HEK293 (cell line): ENCODE results near the gene MMP24OS.
A peak's percentile ranks its signal among the peaks of the same experiment; 100 is the strongest.

Experiments
- CTCF ChIA-PET: fragments of 350-600 bp; formaldehyde crosslinking; extraction: SDS; loops from one replicate; lab custom pipeline; 2021; ENCODE audit warnings: antibody characterized with exemption; lab: Yijun Ruan, JAX
- POLR2A ChIA-PET: fragments of 300-600 bp; formaldehyde crosslinking; extraction: SDS; loops from one replicate; lab custom pipeline; 2020; ENCODE audit warnings: antibody characterized with exemption, inconsistent platforms; lab: Yijun Ruan, JAX
- H3K27ac ChIP-seq: fragments of 200-500 bp; sonication (Bioruptor generic); 2 replicates; pipeline ENCODE4 v1.5.1; 2014; ENCODE audit warnings: low read depth, low read length, control low read depth, inconsistent platforms; ENCODE audit errors: extremely low read depth
- H3K36me3 ChIP-seq, 2 experiments: fragments of 200-500 bp in 1 of 2; sonication (Bioruptor generic) in 1 of 2; 1 replicate in 1 of 2; 2 replicates in 1 of 2; pipeline ENCODE4 v1.5.1; 2014 to 2017; ENCODE audit warnings: inconsistent platforms in 2 of 2, low read length in 2 of 2; ENCODE audit not compliant: control insufficient read depth in 2 of 2, insufficient read depth in 1 of 2
- H3K4me1 ChIP-seq: fragments of 200-500 bp; sonication (Bioruptor generic); 2 replicates; pipeline ENCODE4 v1.5.1; 2014; ENCODE audit warnings: mild to moderate bottlenecking, low read length, inconsistent platforms; ENCODE audit not compliant: control insufficient read depth, insufficient read depth
- H3K4me3 ChIP-seq: 2 replicates; pipeline ENCODE4 v1.5.1; 2011; ENCODE audit warnings: low read depth, mild to moderate bottlenecking, control low read depth, low read length, moderate library complexity
- H3K9me3 ChIP-seq: fragments of 200-500 bp; sonication (Bioruptor generic); 2 replicates; pipeline ENCODE4 v1.5.1; 2014; ENCODE audit warnings: low read depth, low read length, inconsistent platforms; ENCODE audit not compliant: control insufficient read depth, insufficient read depth
- GLI2 ChIP-seq: fragments of 450-650 bp; formaldehyde crosslinking; IDR thresholded peaks from 2 replicates; pipeline ENCODE4; 2017; ENCODE audit warnings: missing biosample characterization, missing genetic modification characterization, low read depth, borderline replicate concordance
- HIC1 ChIP-seq: fragments of 450-650 bp; formaldehyde crosslinking; IDR thresholded peaks from 2 replicates; pipeline ENCODE4 v1.5.1; 2016; ENCODE audit warnings: missing biosample characterization, missing genetic modification characterization
- HOXD13 ChIP-seq: sonication (generic); formaldehyde crosslinking; IDR thresholded peaks from 2 replicates; pipeline ENCODE4 v1.8.0; 2022; ENCODE audit warnings: missing genetic modification reagents, borderline replicate concordance
- PATZ1 ChIP-seq: fragments of 450-650 bp; formaldehyde crosslinking; IDR thresholded peaks from 2 replicates; pipeline ENCODE4 v1.5.1; 2016; ENCODE audit warnings: missing biosample characterization, missing genetic modification characterization
- PRDM1 ChIP-seq: fragments of 450-650 bp; formaldehyde crosslinking; IDR thresholded peaks from 2 replicates; pipeline ENCODE4; 2016; ENCODE audit warnings: missing biosample characterization, missing genetic modification characterization
- REPIN1 ChIP-seq: fragments of 450-650 bp; formaldehyde crosslinking; IDR thresholded peaks from 2 replicates; pipeline ENCODE4 v1.5.1; 2017; ENCODE audit warnings: missing biosample characterization, missing genetic modification characterization, low read depth
- SCRT2 ChIP-seq: fragments of 450-650 bp; formaldehyde crosslinking; IDR thresholded peaks from 2 replicates; pipeline ENCODE4 v1.5.1; 2016; ENCODE audit warnings: missing biosample characterization, missing genetic modification characterization
- SP2 ChIP-seq: fragments of 450-650 bp; formaldehyde crosslinking; IDR thresholded peaks from 2 replicates; pipeline ENCODE4 v1.5.1; 2016; ENCODE audit warnings: missing biosample characterization, missing genetic modification characterization
- ZBTB17 ChIP-seq: fragments of 450-650 bp; formaldehyde crosslinking; IDR thresholded peaks from 2 replicates; pipeline ENCODE4 v1.5.1; 2016; ENCODE audit warnings: missing biosample characterization, missing genetic modification characterization
- ZBTB20 ChIP-seq: fragments of 450-650 bp; formaldehyde crosslinking; IDR thresholded peaks from 2 replicates; pipeline ENCODE4 v1.5.1; 2016; ENCODE audit warnings: missing biosample characterization, missing genetic modification characterization
- ZBTB44 ChIP-seq: fragments of 450-650 bp; IDR thresholded peaks from 2 replicates; pipeline ENCODE4 v1.5.1; 2018; ENCODE audit warnings: missing biosample characterization, mild to moderate bottlenecking, missing genetic modification characterization
- ZNF202 ChIP-seq: fragments of 450-650 bp; formaldehyde crosslinking; IDR thresholded peaks from 2 replicates; pipeline ENCODE4 v1.5.1; 2016; ENCODE audit warnings: missing biosample characterization, missing genetic modification characterization, borderline replicate concordance
- ZNF211 ChIP-seq: fragments of 450-650 bp; formaldehyde crosslinking; IDR thresholded peaks from 2 replicates; pipeline ENCODE4 v1.5.1; 2016; ENCODE audit warnings: low read depth, missing biosample characterization, missing genetic modification characterization
- ZNF248 ChIP-seq: fragments of 450-650 bp; formaldehyde crosslinking; IDR thresholded peaks from 2 replicates; pipeline ENCODE4 v1.5.1; 2017; ENCODE audit warnings: missing biosample characterization, missing genetic modification characterization
- ZNF324 ChIP-seq: fragments of 450-650 bp; formaldehyde crosslinking; IDR thresholded peaks from 2 replicates; pipeline ENCODE4 v1.5.1; 2016; ENCODE audit warnings: missing biosample characterization, missing genetic modification characterization
- ZNF398 ChIP-seq: fragments of 450-650 bp; formaldehyde crosslinking; IDR thresholded peaks from 2 replicates; pipeline ENCODE4 v1.5.1; 2017; ENCODE audit warnings: missing biosample characterization, missing genetic modification characterization
- ZNF426 ChIP-seq: fragments of 450-650 bp; formaldehyde crosslinking; IDR thresholded peaks from 2 replicates; pipeline ENCODE4 v1.5.1; 2017; ENCODE audit warnings: missing biosample characterization, missing genetic modification characterization, mild to moderate bottlenecking, inconsistent platforms, moderate library complexity
- ZNF544 ChIP-seq: fragments of 450-650 bp; formaldehyde crosslinking; IDR thresholded peaks from 2 replicates; pipeline ENCODE4 v1.5.0; 2017; ENCODE audit warnings: missing biosample characterization, missing genetic modification characterization
- ZNF548 ChIP-seq: fragments of 450-650 bp; formaldehyde crosslinking; IDR thresholded peaks from 2 replicates; pipeline ENCODE4 v1.5.1; 2016; ENCODE audit warnings: missing biosample characterization, missing genetic modification characterization
- ZNF629 ChIP-seq: fragments of 450-650 bp; formaldehyde crosslinking; IDR thresholded peaks from 2 replicates; pipeline ENCODE4 v1.5.1; 2017; ENCODE audit warnings: missing biosample characterization, missing genetic modification characterization
- TF ChIP-seq, protein P1 (sequence below): fragments of 450-650 bp; formaldehyde crosslinking; IDR thresholded peaks from 2 replicates; pipeline ENCODE4 v1.5.1; 2017; ENCODE audit warnings: missing biosample characterization, missing genetic modification characterization

MMP24OS gene

GRCh38 chr20:35327074-35327976 is 49.4 kb upstream of the MMP24OS start (continued):
- TF ChIP-seq, protein P1, sequence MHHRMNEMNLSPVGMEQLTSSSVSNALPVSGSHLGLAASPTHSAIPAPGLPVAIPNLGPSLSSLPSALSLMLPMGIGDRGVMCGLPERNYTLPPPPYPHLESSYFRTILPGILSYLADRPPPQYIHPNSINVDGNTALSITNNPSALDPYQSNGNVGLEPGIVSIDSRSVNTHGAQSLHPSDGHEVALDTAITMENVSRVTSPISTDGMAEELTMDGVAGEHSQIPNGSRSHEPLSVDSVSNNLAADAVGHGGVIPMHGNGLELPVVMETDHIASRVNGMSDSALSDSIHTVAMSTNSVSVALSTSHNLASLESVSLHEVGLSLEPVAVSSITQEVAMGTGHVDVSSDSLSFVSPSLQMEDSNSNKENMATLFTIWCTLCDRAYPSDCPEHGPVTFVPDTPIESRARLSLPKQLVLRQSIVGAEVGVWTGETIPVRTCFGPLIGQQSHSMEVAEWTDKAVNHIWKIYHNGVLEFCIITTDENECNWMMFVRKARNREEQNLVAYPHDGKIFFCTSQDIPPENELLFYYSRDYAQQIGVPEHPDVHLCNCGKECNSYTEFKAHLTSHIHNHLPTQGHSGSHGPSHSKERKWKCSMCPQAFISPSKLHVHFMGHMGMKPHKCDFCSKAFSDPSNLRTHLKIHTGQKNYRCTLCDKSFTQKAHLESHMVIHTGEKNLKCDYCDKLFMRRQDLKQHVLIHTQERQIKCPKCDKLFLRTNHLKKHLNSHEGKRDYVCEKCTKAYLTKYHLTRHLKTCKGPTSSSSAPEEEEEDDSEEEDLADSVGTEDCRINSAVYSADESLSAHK = no peak
- TF ChIP-seq ZNF548 (tag by site-specific recombination) (no peak), ZNF324 (tag by site-specific recombination) (no peak)

GRCh38 chr20:35326740-35327073 is 48.8 kb upstream of the MMP24OS start:
- TF ChIP-seq PATZ1 (tag by site-specific recombination) (no peak), SCRT2 (peak; percentile 91)
- POLR2A ChIA-PET = no interaction called here
- H3K36me3 ChIP-seq = no peaks in the 10 kb centered on the region
- no peaks in the 10 kb centered on the region; the same call in 1 of the 2 replicates for H3K4me1 ChIP-seq
- no peaks in the 10 kb centered on the region for H3K9me3 ChIP-seq
- no peak overlapping the region for H3K4me3 ChIP-seq
- CTCF ChIA-PET = interaction anchor here (1.0 to 9.6 kb wide), 2 partner anchors 22 to 84 kb away, joined by 3 to 236 read pairs; no protein-coding TSS in a partner anchor
- H3K27ac ChIP-seq = no peak overlapping the region

DNA sequence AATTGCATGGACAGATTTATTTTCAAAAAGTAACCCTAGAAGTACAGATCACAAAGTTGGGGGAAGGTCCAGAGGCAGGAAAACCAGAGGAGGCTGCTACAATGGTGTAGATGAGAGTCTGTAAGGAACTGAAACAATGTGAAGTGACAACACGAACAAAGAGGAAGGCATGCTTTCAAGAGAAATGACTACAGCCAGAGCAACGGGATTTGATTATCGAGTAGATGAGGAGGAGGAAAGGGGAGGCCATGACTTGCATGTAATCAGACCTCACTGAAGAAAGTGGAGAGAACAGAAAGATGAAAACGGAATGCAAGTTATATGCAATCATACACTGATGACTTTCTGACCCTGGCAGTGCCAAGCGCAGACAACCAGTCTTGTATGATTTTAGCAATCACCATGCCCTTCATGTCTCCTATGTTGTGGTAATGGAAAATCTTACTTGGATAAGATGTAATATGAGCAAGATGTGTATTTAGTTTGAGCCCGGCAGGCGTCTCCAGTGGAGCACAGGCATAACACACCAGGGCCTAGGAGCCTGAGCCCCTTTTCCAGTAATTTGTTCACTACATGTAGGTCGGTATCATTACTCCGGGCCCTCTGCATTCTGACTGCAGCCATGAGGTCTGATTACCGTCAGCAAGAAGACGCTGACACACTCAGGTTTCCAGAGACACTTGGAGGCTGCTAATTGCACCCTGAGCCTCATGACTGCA is 48.3 kb upstream of the MMP24OS start:
- CTCF ChIA-PET = interaction anchor here (0.6 to 9.6 kb wide), 3 partner anchors 18 to 85 kb away, joined by 3 to 236 read pairs (median 3); no protein-coding TSS in a partner anchor
- Histone ChIP-seq H3K9me3 (no peaks in the 10 kb centered on the region), H3K4me1 (no peaks in the 10 kb centered on the region; the same call in 1 of the 2 replicates), H3K4me3 (no peak overlapping the region), H3K36me3 (no peaks in the 10 kb centered on the region), H3K27ac (no peak overlapping the region)
- POLR2A ChIA-PET = no interaction called here
- TF ChIP-seq HOXD13 (no peak), GLI2 (tag by site-specific recombination) (no peak), ZNF426 (tag by site-specific recombination) (no peak), ZNF202 (tag by site-specific recombination) (no peak), PRDM1 (tag by site-specific recombination) (peak; percentile 77), REPIN1 (no peak), ZBTB17 (peak; percentile 47; the same call in 1 of the 2 replicates), ZNF629 (tag by site-specific recombination) (no peak), ZNF544 (no peak), ZNF211 (tag by site-specific recombination) (no peak), ZNF248 (tag by site-specific recombination) (no peak), ZBTB44 (peak; percentile 82), HIC1 (tag by site-specific recombination) (peak; percentile 40; the same call in 1 of the 2 replicates), ZNF398 (no peak), SP2 (tag by site-specific recombination) (no peak), ZBTB20 (tag by site-specific recombination) (no peak)
